ENCODE measurements around the gene TECTA.
"Not testable (repeated sequence)": the region's sequence is repeated elsewhere in the genome, so short reads cannot be mapped to it uniquely, and the experiment has no call there.

The TECTA gene

DNA sequence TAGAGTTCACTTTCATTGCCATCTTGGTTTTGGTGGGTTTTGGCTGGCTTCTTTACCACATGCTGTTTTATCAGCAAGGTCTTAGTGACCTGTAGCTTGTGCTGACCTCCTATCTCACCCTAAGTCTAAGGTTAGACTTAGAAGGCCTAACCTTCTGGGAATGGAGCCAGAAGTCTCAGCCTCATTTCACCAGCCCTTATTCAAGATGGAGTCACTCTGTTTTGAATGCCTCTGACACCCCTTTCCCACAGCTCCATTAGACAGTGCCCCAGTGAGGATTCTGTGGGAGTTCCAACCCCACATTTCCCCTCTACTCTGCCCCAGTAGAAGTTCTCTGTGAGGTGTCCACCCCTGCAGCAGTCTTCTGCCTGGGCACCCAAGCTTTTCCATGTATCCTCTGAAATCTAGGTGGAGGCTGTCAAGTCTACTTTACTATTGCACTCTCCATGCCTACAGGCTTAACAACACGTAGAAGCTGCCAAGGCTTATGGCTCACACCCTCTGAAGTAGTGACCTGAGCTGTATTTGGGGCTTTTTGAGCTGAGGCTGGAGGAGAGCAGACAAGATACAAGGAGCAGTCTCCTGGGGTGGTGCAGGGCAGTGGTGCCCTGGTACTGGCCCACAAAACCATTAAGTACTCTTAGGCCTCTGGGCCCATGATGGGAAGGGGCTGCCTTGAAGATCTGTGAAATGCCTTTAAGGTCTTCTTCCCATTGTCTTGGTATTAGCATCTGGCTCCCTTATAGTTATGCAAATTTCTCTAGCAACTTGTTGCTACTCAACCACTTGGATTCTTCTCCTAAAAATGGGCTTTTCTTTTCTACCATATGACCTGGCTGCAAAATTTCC is 125.6 kb downstream of the TECTA start:
- H3K4me1 ChIP-seq (ENCODE audit: control insufficient read depth, insufficient read depth, low read length): no peaks in the 10 kb centered on the region

DNA sequence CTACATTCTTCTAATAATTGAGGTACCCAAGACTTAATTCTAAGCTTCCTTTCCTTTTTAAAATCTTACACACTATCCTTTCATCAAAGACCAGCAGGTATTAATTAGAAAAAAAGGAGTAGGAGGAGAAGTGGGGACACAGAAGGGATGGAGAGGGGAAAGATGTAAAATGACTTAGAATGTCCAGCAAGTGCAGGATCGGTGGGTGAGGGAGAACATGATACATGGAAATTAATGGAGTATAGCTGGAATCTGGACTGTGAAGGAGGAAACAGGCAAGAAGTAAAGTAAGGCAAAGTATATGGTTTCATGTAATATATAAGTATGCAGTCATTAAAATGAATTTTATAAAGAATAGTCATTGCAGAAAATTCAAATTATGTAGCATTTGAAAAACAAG is 127.8 kb downstream of the TECTA start:
- H3K4me1 ChIP-seq (ENCODE audit: control insufficient read depth, insufficient read depth, low read length): no peaks in the 10 kb centered on the region
- H3K4me3 ChIP-seq (ENCODE audit: low read length): no peak overlapping the region
- H3K36me3 ChIP-seq (ENCODE audit: control insufficient read depth, insufficient read depth, low read length): no peaks in the 10 kb centered on the region
- no peak for DNase-seq (ENCODE audit: low read depth, low spot score)
- no CpG with 5 or more reads among the region's 1 CpG for WGBS (ENCODE audit: insufficient coverage, insufficient read length)
- H3K27me3 ChIP-seq (ENCODE audit: control insufficient read depth, insufficient read depth, low read length): no peaks in the 10 kb centered on the region
- no peaks in the 10 kb centered on the region for H3K9me3 ChIP-seq (ENCODE audit: control insufficient read depth, insufficient read depth, low read length)
- no peak overlapping the region for H3K27ac ChIP-seq (ENCODE audit: low read length)

More for the DNA sequence above, 125.6 kb downstream of the TECTA start:
- no peak for DNase-seq (ENCODE audit: low read depth, low spot score)
- no peaks in the 10 kb centered on the region for H3K36me3 ChIP-seq (ENCODE audit: control insufficient read depth, insufficient read depth, low read length)
- H3K27me3 ChIP-seq (ENCODE audit: control insufficient read depth, insufficient read depth, low read length): no peaks in the 10 kb centered on the region
- no peaks in the 10 kb centered on the region for H3K9me3 ChIP-seq (ENCODE audit: control insufficient read depth, insufficient read depth, low read length)
- WGBS (ENCODE audit: insufficient coverage, insufficient read length): no CpG with 5 or more reads among the region's 1 CpG
- H3K4me3 ChIP-seq (ENCODE audit: low read length): no peak overlapping the region
- H3K27ac ChIP-seq (ENCODE audit: low read length): no peak overlapping the region

DNA sequence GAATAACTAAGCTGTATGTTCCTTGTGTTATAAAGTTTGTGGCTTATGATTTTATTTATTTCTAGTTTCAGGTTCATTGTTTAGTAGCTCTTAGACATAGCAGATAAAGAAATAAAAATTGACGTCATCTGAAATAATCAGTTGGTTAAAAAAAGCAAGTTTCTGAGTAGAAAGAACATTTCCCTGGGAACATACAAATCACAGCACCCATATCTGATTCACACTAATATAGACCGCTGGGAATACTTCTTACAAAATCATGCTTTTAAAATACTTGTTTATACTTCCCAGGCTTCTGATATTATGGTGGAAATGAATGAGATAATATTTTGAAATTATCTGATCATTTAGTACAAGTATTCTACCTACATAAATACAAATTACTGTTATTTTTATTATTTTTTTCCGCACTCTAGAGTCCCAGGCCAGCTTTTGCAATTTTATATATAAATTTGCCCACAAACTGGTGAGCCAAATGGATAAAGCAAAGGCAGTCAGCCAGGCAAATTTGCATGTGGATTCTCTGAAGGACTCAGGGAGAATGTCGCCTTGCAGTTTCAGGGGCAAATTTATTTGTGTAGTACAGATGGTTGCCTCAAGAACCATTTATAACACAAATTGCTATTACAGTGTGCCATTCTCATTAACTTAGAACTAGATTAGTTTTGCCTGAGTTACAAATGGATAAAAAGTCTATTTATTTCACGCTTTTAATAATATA is 128.6 kb downstream of the TECTA start:
- Histone ChIP-seq H3K27ac (ENCODE audit: low read length) (no peak overlapping the region), H3K9me3 (ENCODE audit: control insufficient read depth, insufficient read depth, low read length) (no peaks in the 10 kb centered on the region), H3K4me3 (ENCODE audit: low read length) (no peak overlapping the region), H3K36me3 (ENCODE audit: control insufficient read depth, insufficient read depth, low read length) (no peaks in the 10 kb centered on the region), H3K27me3 (ENCODE audit: control insufficient read depth, insufficient read depth, low read length) (no peaks in the 10 kb centered on the region), H3K4me1 (ENCODE audit: control insufficient read depth, insufficient read depth, low read length) (no peaks in the 10 kb centered on the region; the same call in 1 of the 2 replicates)
- DNase-seq (ENCODE audit: low read depth, low spot score): no peak
- WGBS (ENCODE audit: insufficient coverage, insufficient read length): no CpG with 5 or more reads among the region's 5 CpGs

DNA sequence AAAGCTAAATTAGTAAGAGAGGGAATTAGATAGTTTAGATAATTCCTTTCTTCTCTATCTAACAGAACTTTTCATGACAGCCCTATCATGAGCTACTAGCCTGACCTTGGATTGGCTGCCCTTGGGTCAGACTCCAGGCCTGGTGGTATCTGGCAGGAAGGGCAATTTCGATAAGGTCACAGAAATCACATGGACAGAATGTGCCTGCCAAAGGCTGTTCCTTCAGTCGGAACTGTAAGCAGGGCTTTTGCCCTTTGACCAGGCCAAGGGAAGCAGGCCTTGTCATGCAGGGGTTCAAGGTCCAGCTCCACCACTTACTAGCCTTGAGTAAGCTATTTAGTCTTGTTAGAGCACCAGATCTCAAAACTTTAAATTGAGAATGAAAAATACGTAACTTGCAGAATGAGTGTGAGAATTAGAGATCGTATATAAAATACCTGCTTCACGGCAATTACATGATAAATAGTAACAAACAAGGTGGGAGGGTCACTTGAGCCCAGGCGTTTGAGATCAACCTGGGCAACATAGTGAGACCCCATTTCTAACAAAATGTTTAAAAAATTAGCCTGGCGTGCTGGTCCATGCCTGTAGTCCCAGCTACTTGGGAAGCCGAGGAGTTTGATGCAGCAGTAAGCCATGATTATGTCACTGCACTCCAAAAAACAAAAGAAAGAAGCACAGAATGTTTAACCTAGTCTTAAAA is 130.7 kb downstream of the TECTA start:
- H3K4me1 ChIP-seq (ENCODE audit: control insufficient read depth, insufficient read depth, low read length): peaks cover under 1% of the 10 kb centered on the region; the same call in 1 of the 2 replicates
- H3K4me3 ChIP-seq (ENCODE audit: low read length): no peak overlapping the region
- H3K27ac ChIP-seq (ENCODE audit: low read length): no peak overlapping the region
- DNase-seq (ENCODE audit: low read depth, low spot score): no peak
- WGBS (ENCODE audit: insufficient coverage, insufficient read length): no CpG with 5 or more reads among the region's 8 CpGs
- no peaks in the 10 kb centered on the region for H3K36me3 ChIP-seq (ENCODE audit: control insufficient read depth, insufficient read depth, low read length)
- no peaks in the 10 kb centered on the region for H3K27me3 ChIP-seq (ENCODE audit: control insufficient read depth, insufficient read depth, low read length)
- H3K9me3 ChIP-seq (ENCODE audit: control insufficient read depth, insufficient read depth, low read length): no peaks in the 10 kb centered on the region

DNA sequence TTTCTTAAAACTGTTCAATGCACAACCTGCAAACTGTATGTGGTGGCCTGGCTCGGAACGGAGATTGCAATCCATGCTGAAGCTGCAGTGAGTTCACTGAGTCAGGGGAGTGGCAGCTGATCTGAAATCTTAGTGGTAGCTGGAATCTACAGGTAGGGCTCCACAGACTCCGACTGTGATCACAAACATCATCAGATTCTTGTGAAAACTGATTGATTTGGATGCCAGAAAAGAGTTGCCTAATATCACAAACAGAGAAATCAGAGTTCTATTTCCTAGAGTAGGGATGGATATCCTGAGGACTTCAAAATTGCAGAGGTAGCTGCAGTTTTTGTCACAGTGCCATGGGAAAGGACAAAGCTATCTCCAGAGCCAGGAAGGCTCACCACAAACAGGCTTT is 134.0 kb downstream of the TECTA start:
- H3K27me3 ChIP-seq (ENCODE audit: control insufficient read depth, insufficient read depth, low read length): no peaks in the 10 kb centered on the region
- H3K9me3 ChIP-seq (ENCODE audit: control insufficient read depth, insufficient read depth, low read length): no peaks in the 10 kb centered on the region
- H3K27ac ChIP-seq (ENCODE audit: low read length): no peak overlapping the region
- WGBS (ENCODE audit: insufficient coverage, insufficient read length): no CpG with 5 or more reads among the region's 3 CpGs
- H3K4me1 ChIP-seq (ENCODE audit: control insufficient read depth, insufficient read depth, low read length): peaks cover 1% of the 10 kb centered on the region; the same call in 1 of the 2 replicates
- DNase-seq (ENCODE audit: low read depth, low spot score): no peak
- no peak overlapping the region for H3K4me3 ChIP-seq (ENCODE audit: low read length)
- no peaks in the 10 kb centered on the region for H3K36me3 ChIP-seq (ENCODE audit: control insufficient read depth, insufficient read depth, low read length)

DNA sequence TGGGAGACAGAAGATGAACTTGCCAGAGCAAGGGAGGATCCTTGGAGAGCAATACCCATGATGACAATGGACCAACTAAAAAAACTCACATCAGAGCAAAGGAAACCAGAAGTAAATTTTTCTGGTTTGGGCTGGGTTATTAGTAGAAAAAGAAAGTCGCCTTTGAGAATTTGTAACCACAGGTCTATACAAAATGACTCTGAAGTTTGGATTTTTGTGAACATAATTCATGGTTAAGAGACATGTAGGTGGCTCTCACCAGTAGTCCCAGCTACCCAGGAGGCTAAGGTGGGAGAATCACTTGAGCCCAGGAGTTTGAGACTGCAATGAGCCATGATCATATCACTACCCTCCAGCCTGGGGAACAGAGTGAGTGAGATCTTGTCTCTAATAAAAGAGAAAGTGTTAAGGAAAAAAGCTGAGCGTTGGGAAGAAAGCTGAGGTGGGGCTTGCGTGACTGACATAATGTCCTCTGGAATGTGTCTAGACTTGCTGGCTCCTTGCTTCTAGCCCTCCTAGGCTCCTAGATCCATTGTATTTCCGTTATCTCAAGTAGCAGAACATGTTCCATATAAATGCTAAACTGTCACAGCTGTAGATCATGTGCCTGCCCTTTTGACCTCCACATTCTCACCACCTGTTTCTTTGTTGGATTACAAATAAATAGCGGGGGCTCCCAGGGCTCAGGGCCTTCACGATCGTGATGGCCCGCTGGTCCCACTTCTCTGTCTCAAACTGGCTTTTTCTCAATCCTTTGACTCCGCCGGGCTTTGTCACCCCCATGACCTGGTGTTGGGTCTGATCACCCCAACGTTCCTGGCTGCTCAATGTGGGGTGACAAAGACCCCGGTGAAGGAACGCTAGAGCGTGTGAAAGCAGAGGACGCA is 135.3 kb downstream of the TECTA start:
- Histone ChIP-seq H3K27ac (ENCODE audit: low read length) (no peak overlapping the region), H3K36me3 (ENCODE audit: control insufficient read depth, insufficient read depth, low read length) (no peaks in the 10 kb centered on the region), H3K9me3 (ENCODE audit: control insufficient read depth, insufficient read depth, low read length) (no peaks in the 10 kb centered on the region), H3K4me3 (ENCODE audit: low read length) (no peak overlapping the region), H3K27me3 (ENCODE audit: control insufficient read depth, insufficient read depth, low read length) (no peaks in the 10 kb centered on the region), H3K4me1 (ENCODE audit: control insufficient read depth, insufficient read depth, low read length) (peaks cover 1% of the 10 kb centered on the region; the same call in 1 of the 2 replicates)
- no peak for DNase-seq (ENCODE audit: low read depth, low spot score)
- WGBS (ENCODE audit: insufficient coverage, insufficient read length): no CpG with 5 or more reads among the region's 15 CpGs

DNA sequence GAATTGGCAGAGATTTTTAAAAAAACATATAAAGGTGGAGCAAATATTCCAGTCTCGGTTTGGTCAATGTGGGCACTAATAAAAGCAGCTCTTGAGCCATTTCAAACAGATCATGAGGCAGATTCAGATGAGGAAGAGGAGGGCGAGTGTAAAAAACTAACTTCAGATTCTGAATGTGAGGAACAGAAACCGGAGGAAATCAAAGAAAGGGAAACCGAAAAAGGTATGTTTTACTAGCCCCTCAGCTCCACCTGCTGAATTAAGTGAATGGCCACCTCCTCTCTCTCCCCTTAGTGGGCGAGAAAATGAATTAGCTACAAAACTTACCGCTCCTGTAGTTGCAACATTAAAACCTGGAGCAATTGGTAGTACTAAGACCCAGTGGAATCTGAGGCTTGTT is 136.2 kb downstream of the TECTA start:
- H3K27ac ChIP-seq (ENCODE audit: low read length); DNase-seq (ENCODE audit: low read depth, low spot score); H3K4me1 ChIP-seq (ENCODE audit: control insufficient read depth, insufficient read depth, low read length); H3K4me3 ChIP-seq (ENCODE audit: low read length); H3K27me3 ChIP-seq (ENCODE audit: control insufficient read depth, insufficient read depth, low read length); H3K9me3 ChIP-seq (ENCODE audit: control insufficient read depth, insufficient read depth, low read length); H3K36me3 ChIP-seq (ENCODE audit: control insufficient read depth, insufficient read depth, low read length): not testable (repeated sequence)
- no CpG with 5 or more reads among the region's 6 CpGs for WGBS (ENCODE audit: insufficient coverage, insufficient read length)

DNA sequence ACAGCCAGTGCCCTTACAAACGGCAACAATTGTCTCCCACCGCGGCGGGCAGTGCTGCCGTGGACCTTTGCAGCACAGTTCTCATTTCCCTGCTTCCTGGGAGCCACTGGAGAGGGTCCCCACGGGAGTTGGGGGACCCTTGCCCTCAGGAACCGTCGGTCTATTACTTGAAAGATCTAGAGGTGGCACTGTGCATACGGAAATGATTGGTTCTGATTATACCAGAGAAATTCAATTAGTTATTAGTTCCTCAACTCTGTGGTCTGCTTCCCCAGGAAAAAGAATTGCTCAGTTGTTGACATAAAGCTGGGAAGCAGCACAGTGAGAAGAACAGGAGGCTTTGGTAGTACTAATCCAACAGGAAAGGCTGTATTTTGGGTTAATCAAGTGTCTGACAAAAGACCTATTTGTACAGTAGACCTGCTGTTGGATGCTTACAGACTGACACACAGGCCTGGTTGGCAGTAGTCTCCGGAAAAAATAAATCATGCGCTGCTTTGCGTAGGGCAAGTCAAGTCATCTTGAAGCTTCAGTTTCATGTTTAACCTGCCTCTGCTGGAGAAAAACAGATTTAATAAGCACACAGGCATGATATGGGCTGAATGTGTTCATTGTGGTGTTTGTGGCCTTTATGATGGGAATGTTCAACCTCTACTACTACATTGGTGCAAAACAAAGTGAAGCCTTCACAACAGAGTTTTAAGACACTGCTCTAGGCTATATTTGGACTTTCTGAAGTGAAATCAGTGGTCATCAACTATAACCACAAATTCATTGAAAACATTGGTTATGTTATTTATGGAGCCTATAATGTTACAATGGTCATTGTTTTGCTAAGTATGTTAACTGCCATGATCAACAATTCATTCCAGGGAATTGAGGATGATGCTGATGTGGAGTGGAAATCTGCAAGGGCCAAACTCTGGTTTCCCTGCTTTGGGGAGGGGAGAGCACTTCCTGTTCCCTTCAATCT is 136.9 kb downstream of the TECTA start:
- Histone ChIP-seq H3K9me3 (ENCODE audit: control insufficient read depth, insufficient read depth, low read length) (no peaks in the 10 kb centered on the region), H3K27me3 (ENCODE audit: control insufficient read depth, insufficient read depth, low read length) (no peaks in the 10 kb centered on the region), H3K4me1 (ENCODE audit: control insufficient read depth, insufficient read depth, low read length) (peaks cover 4% of the 10 kb centered on the region), H3K4me3 (ENCODE audit: low read length) (no peak overlapping the region), H3K27ac (ENCODE audit: low read length) (no peak overlapping the region), H3K36me3 (ENCODE audit: control insufficient read depth, insufficient read depth, low read length) (no peaks in the 10 kb centered on the region)
- DNase-seq (ENCODE audit: low read depth, low spot score): no peak
- WGBS (ENCODE audit: insufficient coverage, insufficient read length): no CpG with 5 or more reads among the region's 12 CpGs

DNA sequence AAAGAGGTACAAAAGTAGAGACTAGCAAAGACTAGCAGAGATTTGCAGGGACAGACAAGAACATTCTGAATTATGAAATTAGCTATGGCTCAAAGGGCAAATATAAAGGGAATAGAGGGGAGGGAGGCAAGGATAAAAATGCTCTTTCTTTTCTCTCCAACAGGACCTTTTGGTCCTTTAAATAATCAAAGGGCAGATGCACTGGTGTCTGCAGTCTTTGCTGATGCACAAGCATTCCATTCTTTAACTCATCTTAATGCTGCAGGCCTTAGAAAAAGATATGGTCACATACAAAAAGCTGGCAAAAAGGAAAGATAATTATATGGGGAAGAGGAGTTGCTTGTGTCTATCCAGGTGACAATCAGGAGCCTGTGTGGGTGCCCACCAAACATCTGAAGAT is 137.9 kb downstream of the TECTA start:
- no peaks in the 10 kb centered on the region for H3K9me3 ChIP-seq (ENCODE audit: control insufficient read depth, insufficient read depth, low read length)
- H3K27me3 ChIP-seq (ENCODE audit: control insufficient read depth, insufficient read depth, low read length): no peaks in the 10 kb centered on the region
- H3K4me3 ChIP-seq (ENCODE audit: low read length): no peak overlapping the region
- no peak overlapping the region for H3K27ac ChIP-seq (ENCODE audit: low read length)
- H3K36me3 ChIP-seq (ENCODE audit: control insufficient read depth, insufficient read depth, low read length): no peaks in the 10 kb centered on the region
- DNase-seq (ENCODE audit: low read depth, low spot score): no peak
- H3K4me1 ChIP-seq (ENCODE audit: control insufficient read depth, insufficient read depth, low read length): peaks cover 4% of the 10 kb centered on the region
